SU-DHL-6 (cell line): ENCODE data around the gene MARCO.

Source experiments
- EZH2phosphoT487 ChIP-seq: fragments of 200-600 bp; sonication (generic), shearing (Covaris generic); conservative IDR thresholded peaks from 2 replicates; pipeline ENCODE4 v1.6.1; 2018; ENCODE audit warnings: mild to moderate bottlenecking, antibody characterized with exemption, low read length, moderate library complexity, mixed read lengths
- TF ChIP-seq, protein P1 (sequence below): fragments of 200-600 bp; sonication (generic); IDR thresholded peaks from one replicate; pipeline ENCODE4 v1.5.1; 2017; ENCODE audit warnings: antibody characterized with exemption, mild to moderate bottlenecking, low read length, moderate library complexity; ENCODE audit not compliant: insufficient read depth, poor library complexity, severe bottlenecking

DNA sequence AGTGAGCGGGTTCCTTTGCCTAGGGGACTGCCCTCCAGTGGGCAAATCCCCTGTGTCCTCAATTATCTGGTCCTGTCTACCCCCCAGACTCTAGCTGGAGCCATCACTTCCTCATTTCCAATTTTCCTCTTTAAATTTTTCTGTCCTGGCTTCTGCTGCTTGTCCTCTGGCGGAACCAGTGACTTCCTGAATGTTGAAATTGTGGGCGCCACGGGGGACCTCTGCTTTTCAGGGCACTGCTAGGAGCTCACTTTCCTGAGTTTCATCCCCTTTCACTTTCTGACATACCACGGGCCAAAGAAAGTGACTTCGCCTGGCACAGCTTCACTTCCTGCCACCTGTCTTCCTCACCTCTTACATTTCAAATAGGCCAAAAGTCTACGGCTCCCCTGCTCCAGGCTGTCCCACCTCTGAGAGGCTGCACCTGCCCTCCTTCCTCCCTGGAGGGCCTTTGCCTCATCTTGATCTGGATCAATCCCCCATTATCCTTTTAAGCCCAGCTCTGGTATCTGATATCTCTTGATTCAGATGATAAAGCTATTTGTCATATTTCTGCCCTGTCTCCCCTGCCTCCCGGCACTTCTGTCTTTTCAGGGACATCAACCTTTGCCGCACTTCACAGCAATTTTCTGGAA, 1.4 kb upstream of the MARCO start:
- TF ChIP-seq, protein P1, sequence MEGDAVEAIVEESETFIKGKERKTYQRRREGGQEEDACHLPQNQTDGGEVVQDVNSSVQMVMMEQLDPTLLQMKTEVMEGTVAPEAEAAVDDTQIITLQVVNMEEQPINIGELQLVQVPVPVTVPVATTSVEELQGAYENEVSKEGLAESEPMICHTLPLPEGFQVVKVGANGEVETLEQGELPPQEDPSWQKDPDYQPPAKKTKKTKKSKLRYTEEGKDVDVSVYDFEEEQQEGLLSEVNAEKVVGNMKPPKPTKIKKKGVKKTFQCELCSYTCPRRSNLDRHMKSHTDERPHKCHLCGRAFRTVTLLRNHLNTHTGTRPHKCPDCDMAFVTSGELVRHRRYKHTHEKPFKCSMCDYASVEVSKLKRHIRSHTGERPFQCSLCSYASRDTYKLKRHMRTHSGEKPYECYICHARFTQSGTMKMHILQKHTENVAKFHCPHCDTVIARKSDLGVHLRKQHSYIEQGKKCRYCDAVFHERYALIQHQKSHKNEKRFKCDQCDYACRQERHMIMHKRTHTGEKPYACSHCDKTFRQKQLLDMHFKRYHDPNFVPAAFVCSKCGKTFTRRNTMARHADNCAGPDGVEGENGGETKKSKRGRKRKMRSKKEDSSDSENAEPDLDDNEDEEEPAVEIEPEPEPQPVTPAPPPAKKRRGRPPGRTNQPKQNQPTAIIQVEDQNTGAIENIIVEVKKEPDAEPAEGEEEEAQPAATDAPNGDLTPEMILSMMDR: no peak
- TF ChIP-seq EZH2phosphoT487: no peak
